HepG2 (cell line): ENCODE measurements around the gene NEAT1. TPM values are rescaled to one million over a fixed set of nuclear protein-coding genes. Genes with fewer than 3 reads are reported as not detected.

ENCODE experiments used
- BCLAF1 ChIP-seq: fragments of 450-650 bp; IDR thresholded peaks from 2 replicates; pipeline ENCODE4 v1.6.1; 2017; ENCODE audit warnings: mild to moderate bottlenecking
- CHD2 ChIP-seq: IDR thresholded peaks from 2 replicates; pipeline ENCODE4 v1.6.1; 2011; ENCODE audit warnings: low read depth, low read length, improper control_type of control experiment
- FOXO4 ChIP-seq: sonication (generic); formaldehyde crosslinking; conservative IDR thresholded peaks from 2 replicates; pipeline ENCODE4 v1.8.1; 2023; ENCODE audit warnings: missing genetic modification reagents
- ZNF225 ChIP-seq: sonication (generic); formaldehyde crosslinking; IDR thresholded peaks from 2 replicates; pipeline ENCODE4 v1.4.0; 2020; ENCODE audit warnings: mild to moderate bottlenecking, missing genetic modification reagents
- ZNF335 ChIP-seq: sonication (generic); formaldehyde crosslinking; IDR thresholded peaks from 2 replicates; pipeline ENCODE4 v1.4.0; 2020; ENCODE audit warnings: missing genetic modification reagents
- ZNF883 ChIP-seq: sonication (generic); formaldehyde crosslinking; IDR thresholded peaks from 2 replicates; pipeline ENCODE4 v1.5.1; 2020; ENCODE audit warnings: mild to moderate bottlenecking, missing genetic modification reagents; ENCODE audit errors: not compliant biosample characterization
- polyA plus RNA-seq, 8 experiments: library from polyadenylated mRNA; depleted of rRNA in 3 of 8; stranded (reverse) in 7 of 8; unstranded in 1 of 8; fragments of >200 nt; fragmentation: Illumina TruSeq in 4 of 8; extraction: Trizol in 4 of 8; gene quantifications; 2 replicates each; pipeline versions ENCODE4 v1.2.1 to v1.2.3, GENCODE V29; 2011 to 2016; ENCODE audit warnings: low read depth in 4 of 8, missing spikeins in 1 of 8, mixed read lengths in 1 of 8; ENCODE audit not compliant: insufficient read depth in 1 of 8
- total RNA-seq, 5 experiments: library from RNA; depleted of rRNA; stranded (reverse); fragments of >200 nt; fragmentation: Illumina TruSeq; extraction: Trizol; gene quantifications; 2 replicates each; pipeline ENCODE4 v1.2.3, GENCODE V29; 2016; ENCODE audit warnings: low read depth in 1 of 5
- TF ChIP-seq, protein P1 (sequence below), 2 experiments: fragments of 450-650 bp in 1 of 2; sonication (generic) in 1 of 2; formaldehyde crosslinking in 1 of 2; IDR thresholded peaks; 2 replicates each; pipeline versions ENCODE4 v1.6.1 to v1.8.0; 2016 to 2022; ENCODE audit warnings: antibody characterized with exemption in 1 of 2, mild to moderate bottlenecking in 1 of 2, missing genetic modification reagents in 1 of 2
- TF ChIP-seq, protein P2 (sequence below): IDR thresholded peaks from 2 replicates; pipeline ENCODE4 v1.6.1; 2016; ENCODE audit warnings: control low read depth
- TF ChIP-seq, protein P3 (sequence below): IDR thresholded peaks from 2 replicates; pipeline ENCODE4 v1.6.1; 2016
- TF ChIP-seq, protein P4 (sequence below): sonication (generic); formaldehyde crosslinking; IDR thresholded peaks from 2 replicates; pipeline ENCODE4 v1.4.0; 2020; ENCODE audit warnings: missing genetic modification reagents

Gene NEAT1
- total and polyA plus RNA-seq, 2 of the 13 experiments (the other 11 are each of a cell fraction or from before 2014, with no cell fraction given), result 20.5 to 41.2 TPM

DNA sequence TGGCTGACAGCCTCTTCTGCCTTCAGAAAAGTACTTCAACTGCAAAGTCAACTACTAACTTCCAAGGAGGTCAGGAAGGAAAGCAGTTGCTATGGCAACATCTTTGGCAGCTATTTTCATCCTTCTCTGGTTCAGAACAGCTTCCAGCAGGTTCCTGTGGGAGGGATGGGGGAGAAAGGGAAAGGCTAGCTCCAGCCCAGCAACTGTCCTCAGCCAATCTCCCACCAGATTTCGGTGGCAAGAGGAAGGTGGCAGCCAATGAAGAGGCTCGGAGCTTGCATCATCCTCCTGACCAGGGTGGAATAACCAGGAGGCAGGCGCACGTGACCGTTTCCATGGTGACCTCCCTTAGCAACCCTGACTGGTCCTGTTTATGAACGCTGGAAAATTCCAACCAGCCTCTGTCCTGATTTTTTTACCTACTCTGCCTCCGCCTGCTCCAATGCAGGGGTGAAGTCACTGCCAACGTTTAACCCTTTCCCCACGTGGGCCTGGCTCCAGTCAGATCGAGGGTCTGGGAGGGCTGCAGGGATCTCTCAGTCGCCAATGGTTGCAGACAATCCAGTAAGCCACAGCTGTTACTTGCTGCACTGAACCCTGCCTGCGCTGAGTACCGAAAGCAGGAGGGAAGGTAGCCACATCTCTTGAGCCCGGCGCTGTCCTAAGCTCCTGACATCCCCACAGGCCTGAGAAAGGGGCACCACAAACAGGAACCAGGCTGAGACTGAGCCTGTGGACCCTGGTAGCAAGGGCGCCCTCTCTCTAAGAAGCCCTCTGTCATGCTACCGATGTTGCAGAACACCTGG lies 65.1 kb downstream of the NEAT1 start (continued):
- TF ChIP-seq, protein P1, sequence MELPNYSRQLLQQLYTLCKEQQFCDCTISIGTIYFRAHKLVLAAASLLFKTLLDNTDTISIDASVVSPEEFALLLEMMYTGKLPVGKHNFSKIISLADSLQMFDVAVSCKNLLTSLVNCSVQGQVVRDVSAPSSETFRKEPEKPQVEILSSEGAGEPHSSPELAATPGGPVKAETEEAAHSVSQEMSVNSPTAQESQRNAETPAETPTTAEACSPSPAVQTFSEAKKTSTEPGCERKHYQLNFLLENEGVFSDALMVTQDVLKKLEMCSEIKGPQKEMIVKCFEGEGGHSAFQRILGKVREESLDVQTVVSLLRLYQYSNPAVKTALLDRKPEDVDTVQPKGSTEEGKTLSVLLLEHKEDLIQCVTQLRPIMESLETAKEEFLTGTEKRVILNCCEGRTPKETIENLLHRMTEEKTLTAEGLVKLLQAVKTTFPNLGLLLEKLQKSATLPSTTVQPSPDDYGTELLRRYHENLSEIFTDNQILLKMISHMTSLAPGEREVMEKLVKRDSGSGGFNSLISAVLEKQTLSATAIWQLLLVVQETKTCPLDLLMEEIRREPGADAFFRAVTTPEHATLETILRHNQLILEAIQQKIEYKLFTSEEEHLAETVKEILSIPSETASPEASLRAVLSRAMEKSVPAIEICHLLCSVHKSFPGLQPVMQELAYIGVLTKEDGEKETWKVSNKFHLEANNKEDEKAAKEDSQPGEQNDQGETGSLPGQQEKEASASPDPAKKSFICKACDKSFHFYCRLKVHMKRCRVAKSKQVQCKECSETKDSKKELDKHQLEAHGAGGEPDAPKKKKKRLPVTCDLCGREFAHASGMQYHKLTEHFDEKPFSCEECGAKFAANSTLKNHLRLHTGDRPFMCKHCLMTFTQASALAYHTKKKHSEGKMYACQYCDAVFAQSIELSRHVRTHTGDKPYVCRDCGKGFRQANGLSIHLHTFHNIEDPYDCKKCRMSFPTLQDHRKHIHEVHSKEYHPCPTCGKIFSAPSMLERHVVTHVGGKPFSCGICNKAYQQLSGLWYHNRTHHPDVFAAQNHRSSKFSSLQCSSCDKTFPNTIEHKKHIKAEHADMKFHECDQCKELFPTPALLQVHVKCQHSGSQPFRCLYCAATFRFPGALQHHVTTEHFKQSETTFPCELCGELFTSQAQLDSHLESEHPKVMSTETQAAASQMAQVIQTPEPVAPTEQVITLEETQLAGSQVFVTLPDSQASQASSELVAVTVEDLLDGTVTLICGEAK (IDR thresholded peaks at IDR 0.05), result no peak
- TF ChIP-seq, protein P1 (CRISPR knock-in tag; IDR thresholded peaks at IDR 0.05), result peak; percentile 45; the same call in 1 of the 2 replicates
- TF ChIP-seq, protein P2, sequence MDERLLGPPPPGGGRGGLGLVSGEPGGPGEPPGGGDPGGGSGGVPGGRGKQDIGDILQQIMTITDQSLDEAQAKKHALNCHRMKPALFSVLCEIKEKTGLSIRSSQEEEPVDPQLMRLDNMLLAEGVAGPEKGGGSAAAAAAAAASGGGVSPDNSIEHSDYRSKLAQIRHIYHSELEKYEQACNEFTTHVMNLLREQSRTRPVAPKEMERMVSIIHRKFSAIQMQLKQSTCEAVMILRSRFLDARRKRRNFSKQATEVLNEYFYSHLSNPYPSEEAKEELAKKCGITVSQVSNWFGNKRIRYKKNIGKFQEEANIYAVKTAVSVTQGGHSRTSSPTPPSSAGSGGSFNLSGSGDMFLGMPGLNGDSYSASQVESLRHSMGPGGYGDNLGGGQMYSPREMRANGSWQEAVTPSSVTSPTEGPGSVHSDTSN (CRISPR knock-in tag), result no peak
- no peak for TF ChIP-seq ZNF883
- TF ChIP-seq, protein P3, sequence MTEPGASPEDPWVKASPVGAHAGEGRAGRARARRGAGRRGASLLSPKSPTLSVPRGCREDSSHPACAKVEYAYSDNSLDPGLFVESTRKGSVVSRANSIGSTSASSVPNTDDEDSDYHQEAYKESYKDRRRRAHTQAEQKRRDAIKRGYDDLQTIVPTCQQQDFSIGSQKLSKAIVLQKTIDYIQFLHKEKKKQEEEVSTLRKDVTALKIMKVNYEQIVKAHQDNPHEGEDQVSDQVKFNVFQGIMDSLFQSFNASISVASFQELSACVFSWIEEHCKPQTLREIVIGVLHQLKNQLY (CRISPR knock-in tag), result peak; percentile 87
- TF ChIP-seq ZNF335 (CRISPR knock-in tag), result no peak
- TF ChIP-seq, protein P4, sequence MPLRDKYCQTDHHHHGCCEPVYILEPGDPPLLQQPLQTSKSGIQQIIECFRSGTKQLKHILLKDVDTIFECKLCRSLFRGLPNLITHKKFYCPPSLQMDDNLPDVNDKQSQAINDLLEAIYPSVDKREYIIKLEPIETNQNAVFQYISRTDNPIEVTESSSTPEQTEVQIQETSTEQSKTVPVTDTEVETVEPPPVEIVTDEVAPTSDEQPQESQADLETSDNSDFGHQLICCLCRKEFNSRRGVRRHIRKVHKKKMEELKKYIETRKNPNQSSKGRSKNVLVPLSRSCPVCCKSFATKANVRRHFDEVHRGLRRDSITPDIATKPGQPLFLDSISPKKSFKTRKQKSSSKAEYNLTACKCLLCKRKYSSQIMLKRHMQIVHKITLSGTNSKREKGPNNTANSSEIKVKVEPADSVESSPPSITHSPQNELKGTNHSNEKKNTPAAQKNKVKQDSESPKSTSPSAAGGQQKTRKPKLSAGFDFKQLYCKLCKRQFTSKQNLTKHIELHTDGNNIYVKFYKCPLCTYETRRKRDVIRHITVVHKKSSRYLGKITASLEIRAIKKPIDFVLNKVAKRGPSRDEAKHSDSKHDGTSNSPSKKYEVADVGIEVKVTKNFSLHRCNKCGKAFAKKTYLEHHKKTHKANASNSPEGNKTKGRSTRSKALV (CRISPR knock-in tag), result no peak
- TF ChIP-seq ZNF225, result no peak; the same call in 1 of the 2 replicates
- no peak for TF ChIP-seq FOXO4 (CRISPR knock-in tag)
- no peak for TF ChIP-seq CHD2
- TF ChIP-seq BCLAF1, result no peak
